B cell (primary cell): ENCODE results near the gene LMX1B.

Experiments
- EZH2 ChIP-seq: IDR thresholded peaks from 2 replicates; pipeline ENCODE4 v1.6.1; 2012; ENCODE audit warnings: borderline replicate concordance, low read depth, mild to moderate bottlenecking, moderate library complexity, low read length; ENCODE audit not compliant: insufficient read depth, poor library complexity, severe bottlenecking
- TF ChIP-seq, protein P1 (sequence below): fragments of 200-600 bp; IDR thresholded peaks from one replicate; pipeline ENCODE4 v1.8.0; 2022; ENCODE audit warnings: antibody characterized with exemption, mild to moderate bottlenecking

DNA sequence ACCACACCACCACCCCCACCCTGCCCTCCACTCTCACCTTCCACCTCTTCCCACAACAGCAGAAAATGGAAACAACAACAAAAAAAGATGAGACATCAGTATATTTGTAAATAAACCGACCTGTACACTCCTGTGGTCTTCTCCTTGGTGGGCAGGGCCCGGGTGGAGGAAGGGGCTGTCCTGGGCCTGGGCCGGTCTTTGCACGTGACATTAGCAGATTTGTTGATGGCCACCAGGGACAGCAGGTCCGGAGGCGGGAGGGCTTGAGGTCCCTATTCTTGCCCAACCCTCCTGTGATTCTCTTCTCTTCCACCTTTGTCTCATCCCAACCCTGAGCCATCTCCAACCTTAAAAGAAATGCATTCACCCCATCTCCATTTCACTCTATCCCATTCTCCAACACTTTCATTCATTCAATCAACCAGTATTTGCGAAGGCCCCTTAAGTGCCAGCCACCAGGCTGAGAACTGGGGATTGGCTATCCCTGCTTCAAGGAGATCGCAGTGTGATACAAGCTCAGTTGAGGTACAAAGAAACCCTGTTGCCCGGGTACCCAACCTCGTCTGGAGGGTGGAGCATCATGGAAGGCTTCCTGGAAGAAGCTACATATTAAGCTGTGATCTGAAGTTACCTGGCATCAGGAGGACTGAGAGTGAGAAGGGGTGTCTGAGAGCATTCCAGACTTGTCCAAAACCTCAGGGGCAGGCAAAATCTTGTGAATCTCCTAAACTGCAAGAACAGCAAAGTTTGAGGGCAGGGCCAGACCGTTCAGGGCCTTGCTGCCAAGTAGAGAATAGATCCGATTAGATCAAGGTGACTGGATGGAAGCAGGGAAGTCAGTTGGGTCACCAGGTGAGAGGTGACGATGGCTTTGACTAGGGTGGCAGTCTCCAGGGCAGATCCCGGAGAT, 87.4 kb downstream of the LMX1B start:
- TF ChIP-seq, protein P1, sequence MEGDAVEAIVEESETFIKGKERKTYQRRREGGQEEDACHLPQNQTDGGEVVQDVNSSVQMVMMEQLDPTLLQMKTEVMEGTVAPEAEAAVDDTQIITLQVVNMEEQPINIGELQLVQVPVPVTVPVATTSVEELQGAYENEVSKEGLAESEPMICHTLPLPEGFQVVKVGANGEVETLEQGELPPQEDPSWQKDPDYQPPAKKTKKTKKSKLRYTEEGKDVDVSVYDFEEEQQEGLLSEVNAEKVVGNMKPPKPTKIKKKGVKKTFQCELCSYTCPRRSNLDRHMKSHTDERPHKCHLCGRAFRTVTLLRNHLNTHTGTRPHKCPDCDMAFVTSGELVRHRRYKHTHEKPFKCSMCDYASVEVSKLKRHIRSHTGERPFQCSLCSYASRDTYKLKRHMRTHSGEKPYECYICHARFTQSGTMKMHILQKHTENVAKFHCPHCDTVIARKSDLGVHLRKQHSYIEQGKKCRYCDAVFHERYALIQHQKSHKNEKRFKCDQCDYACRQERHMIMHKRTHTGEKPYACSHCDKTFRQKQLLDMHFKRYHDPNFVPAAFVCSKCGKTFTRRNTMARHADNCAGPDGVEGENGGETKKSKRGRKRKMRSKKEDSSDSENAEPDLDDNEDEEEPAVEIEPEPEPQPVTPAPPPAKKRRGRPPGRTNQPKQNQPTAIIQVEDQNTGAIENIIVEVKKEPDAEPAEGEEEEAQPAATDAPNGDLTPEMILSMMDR, result no peak
- TF ChIP-seq EZH2, result no peak
